CD14-positive monocyte (primary cell): ENCODE data around the gene ACR. TPM values are rescaled to one million over a fixed set of nuclear protein-coding genes. Genes with fewer than 3 reads are reported as not detected.

ENCODE experiments used
- DNase-seq, 3 donors: peaks; one replicate each; pipeline ENCODE4 v3.0.0-alpha.2; 2011 to 2022
- H2AFZ ChIP-seq: 2 replicates; pipeline ENCODE4 v1.6.0; 2012; ENCODE audit warnings: mild to moderate bottlenecking, low read depth, low read length, inconsistent platforms; ENCODE audit not compliant: insufficient read depth, poor library complexity, severe bottlenecking
- H3K27ac ChIP-seq, 2 donors: 1 replicate in 1 of 2; 2 replicates in 1 of 2; pipeline ENCODE4 v1.5.1; 2012 to 2013; ENCODE audit warnings: low read length in 2 of 2, control low read depth in 1 of 2, inconsistent platforms in 1 of 2, low read depth in 1 of 2, mild to moderate bottlenecking in 1 of 2
- H3K27me3 ChIP-seq, 2 donors: one replicate each; pipeline versions ENCODE4 v1.6.0 to v1.6.1; 2011 to 2013; ENCODE audit warnings: low read length in 2 of 2; ENCODE audit not compliant: control insufficient read depth in 2 of 2, insufficient read depth in 2 of 2
- H3K36me3 ChIP-seq, 2 donors: replicated peaks in 1 of 2; 1 replicate in 1 of 2; 2 replicates in 1 of 2; pipeline versions ENCODE4 v1.5.1 to v1.6.1; 2012 to 2013; ENCODE audit warnings: low read length in 2 of 2, control low read depth in 1 of 2, inconsistent platforms in 1 of 2, mild to moderate bottlenecking in 1 of 2; ENCODE audit not compliant: insufficient read depth in 2 of 2, control insufficient read depth in 1 of 2
- H3K4me1 ChIP-seq, 2 donors: 1 replicate in 1 of 2; 2 replicates in 1 of 2; pipeline versions ENCODE4 v1.5.1 to v1.6.1; 2012 to 2013; ENCODE audit warnings: low read length in 2 of 2, control low read depth in 1 of 2, inconsistent platforms in 1 of 2, mild to moderate bottlenecking in 1 of 2, moderate library complexity in 1 of 2; ENCODE audit not compliant: insufficient read depth in 2 of 2, control insufficient read depth in 1 of 2
- H3K4me2 ChIP-seq: replicated peaks from 2 replicates; pipeline ENCODE3; 2012; ENCODE audit warnings: low read length, moderate library complexity, mild to moderate bottlenecking; ENCODE audit not compliant: poor library complexity, severe bottlenecking; ENCODE audit errors: extremely low read depth
- H3K4me3 ChIP-seq, 3 experiments: fragments of 200-600 bp in 1 of 3; sonication (generic) in 1 of 3; replicated peaks in 1 of 3; 1 replicate in 2 of 3; 2 replicates in 1 of 3; pipeline ENCODE4 v1.5.1; 2011 to 2013; ENCODE audit warnings: low read length in 3 of 3, mild to moderate bottlenecking in 3 of 3, control low read depth in 2 of 3, low read depth in 2 of 3, inconsistent platforms in 1 of 3, moderate library complexity in 1 of 3
- H3K79me2 ChIP-seq: 2 replicates; pipeline ENCODE4 v1.6.0; 2012; ENCODE audit warnings: mild to moderate bottlenecking, control low read depth, inconsistent platforms, low read length, moderate library complexity; ENCODE audit not compliant: insufficient read depth
- H3K9ac ChIP-seq: 2 replicates; pipeline ENCODE4 v1.6.0; 2017; ENCODE audit warnings: low read length, mild to moderate bottlenecking; ENCODE audit not compliant: insufficient read depth, poor library complexity, severe bottlenecking
- H3K9me3 ChIP-seq, 2 donors: replicated peaks in 1 of 2; 1 replicate in 1 of 2; 2 replicates in 1 of 2; pipeline versions ENCODE4 v1.5.1 to v1.6.1; 2012 to 2013; ENCODE audit warnings: low read length in 2 of 2, control low read depth in 1 of 2; ENCODE audit not compliant: control insufficient read depth in 1 of 2, insufficient read depth in 1 of 2
- H4K20me1 ChIP-seq: 2 replicates; pipeline ENCODE4 v1.6.0; 2012; ENCODE audit warnings: mild to moderate bottlenecking, low read length, control low read depth, moderate library complexity; ENCODE audit not compliant: insufficient read depth
- H3K27ac Mint-ChIP-seq, 7 donors: one replicate each; pipeline ENCODE4 v1.8.0; 2020; ENCODE audit warnings: mild to moderate bottlenecking in 7 of 7, mixed read lengths in 7 of 7, moderate library complexity in 6 of 7, inconsistent platforms in 2 of 7
- H3K27me3 Mint-ChIP-seq, 3 donors: one replicate each; pipeline ENCODE4 v1.8.0; 2021 to 2022; ENCODE audit warnings: low read depth in 3 of 3, mild to moderate bottlenecking in 3 of 3, mixed read lengths in 3 of 3, moderate library complexity in 3 of 3, inconsistent platforms in 1 of 3
- H3K36me3 Mint-ChIP-seq, 2 donors: one replicate each; pipeline ENCODE4 v1.8.0; 2020; ENCODE audit warnings: mixed read lengths in 2 of 2, inconsistent platforms in 1 of 2, mild to moderate bottlenecking in 1 of 2
- H3K4me1 Mint-ChIP-seq: one replicate; pipeline ENCODE4 v1.8.0; 2020; ENCODE audit warnings: mild to moderate bottlenecking, mixed read lengths
- H3K4me3 Mint-ChIP-seq, 2 donors: one replicate each; pipeline ENCODE4 v1.8.0; 2020; ENCODE audit warnings: mild to moderate bottlenecking in 2 of 2, mixed read lengths in 2 of 2, moderate library complexity in 1 of 2
- H3K9me3 Mint-ChIP-seq, 7 donors: one replicate each; pipeline ENCODE4 v1.8.0; 2020 to 2022; ENCODE audit warnings: mixed read lengths in 7 of 7, mild to moderate bottlenecking in 6 of 7, moderate library complexity in 6 of 7, inconsistent platforms in 2 of 7
- CTCF ChIP-seq: fragments of 200-600 bp; IDR thresholded peaks from one replicate; pipeline ENCODE4 v1.8.0; 2022; ENCODE audit warnings: antibody characterized with exemption, mild to moderate bottlenecking
- WGBS: methylation state at CpG from one replicate; pipeline ENCODE4 v1.1.5; 2013; ENCODE audit warnings: missing lambda C conversion rate; ENCODE audit not compliant: insufficient coverage; 5-methylcytosine and 5-hydroxymethylcytosine counted together
- intact Hi-C, 2 donors: fragments of 100-400 bp; cut with micrococcal nuclease; formaldehyde crosslinking; loops; one replicate each; pipeline versions ENCODE4 v1.15.0 to v1.15.1; 2023
- polyA plus RNA-seq, 3 donors: library from polyadenylated mRNA; depleted of rRNA in 1 of 3; unstranded in 2 of 3; stranded (reverse) in 1 of 3; fragments of 300-500 nt in 2 of 3; fragments of >200 nt in 1 of 3; fragmentation: Illumina TruSeq in 2 of 3; gene quantifications; 1 replicate in 2 of 3; 2 replicates in 1 of 3; pipeline ENCODE4 v1.2.3, GENCODE V29; 2012 to 2021

The ACR gene
- polyA plus RNA-seq, 3 donors = not detected

DNA sequence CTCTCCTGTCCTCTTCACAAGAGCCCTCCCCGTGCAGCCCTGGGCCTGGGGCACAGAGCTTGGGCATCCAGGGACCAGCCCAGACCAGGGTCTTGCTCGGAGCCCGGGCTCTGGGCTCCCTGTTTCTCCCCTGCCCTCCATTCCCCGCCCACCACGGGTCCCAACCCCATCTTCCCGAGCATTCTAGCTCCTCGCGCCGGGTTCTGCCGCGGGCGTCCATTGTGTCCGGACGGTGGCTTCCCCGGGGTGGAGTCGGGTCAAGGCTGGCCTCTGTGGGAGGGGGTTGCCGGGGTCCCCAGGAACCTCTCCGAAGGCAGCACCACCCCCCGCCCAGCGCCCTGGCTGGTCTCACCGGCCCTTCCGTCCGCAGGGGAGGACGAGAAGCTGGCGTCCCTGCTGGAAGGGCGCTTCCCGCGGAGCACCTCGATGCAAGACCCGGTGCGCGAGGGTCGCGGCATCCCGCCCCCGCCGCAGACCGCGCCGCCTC lies 18.1 kb upstream of the ACR start:
- H3K27ac ChIP-seq = no peak overlapping the region
- H3K9me3 ChIP-seq = peaks cover 0 to 9% of the 10 kb centered on the region in 2 donors
- H3K4me3 ChIP-seq = no peak overlapping the region
- H3K4me1 Mint-ChIP-seq = no peaks in the 10 kb centered on the region
- no peaks in the 10 kb centered on the region for H3K27me3 ChIP-seq
- H3K27me3 Mint-ChIP-seq = peaks cover 0 to 1% (median 0%) of the 10 kb centered on the region in 3 donors
- 95% methylated on average over 34 of the region's 40 CpGs for WGBS
- H3K36me3 ChIP-seq = no peaks in the 10 kb centered on the region
- no peaks in the 10 kb centered on the region for H3K79me2 ChIP-seq
- peaks cover 0 to 15% (median 2%) of the 10 kb centered on the region in 7 donors for H3K9me3 Mint-ChIP-seq
- H2AFZ ChIP-seq = no peak overlapping the region
- no peak overlapping the region for H3K9ac ChIP-seq
- H3K4me3 Mint-ChIP-seq = no peak overlapping the region
- no peaks in the 10 kb centered on the region for H4K20me1 ChIP-seq
- no peak for TF ChIP-seq CTCF
- no peak overlapping the region for H3K27ac Mint-ChIP-seq
- intact Hi-C loops = no loop called here
- no peak overlapping the region for H3K4me2 ChIP-seq
- DNase-seq = no peak
- no peaks in the 10 kb centered on the region for H3K4me1 ChIP-seq
- no peaks in the 10 kb centered on the region for H3K36me3 Mint-ChIP-seq

GRCh38 chr22:50720301-50721256 lies 17.4 kb upstream of the ACR start:
- H3K36me3 ChIP-seq = no peaks in the 10 kb centered on the region
- H3K9ac ChIP-seq = no peak overlapping the region
- H3K4me1 ChIP-seq = no peaks in the 10 kb centered on the region
- H3K27ac ChIP-seq = no peak overlapping the region
- Mint-ChIP-seq H3K27me3 (peaks cover 0 to 4% (median 0%) of the 10 kb centered on the region in 3 donors), H3K4me1 (no peaks in the 10 kb centered on the region), H3K27ac (no peak overlapping the region), H3K9me3 (peaks cover 0 to 15% (median 2%) of the 10 kb centered on the region in 7 donors), H3K36me3 (no peaks in the 10 kb centered on the region), H3K4me3 (no peak overlapping the region)
- intact Hi-C loops = no loop called here
- no peak for DNase-seq
- H3K4me2 ChIP-seq = no peak overlapping the region
- H4K20me1 ChIP-seq = no peaks in the 10 kb centered on the region
- WGBS = 97% methylated on average over 125 of the region's 132 CpGs
- H3K4me3 ChIP-seq = no peak overlapping the region
- H3K27me3 ChIP-seq = no peaks in the 10 kb centered on the region
- H2AFZ ChIP-seq = no peak overlapping the region
- peaks cover 0 to 9% of the 10 kb centered on the region in 2 donors for H3K9me3 ChIP-seq
- no peak for TF ChIP-seq CTCF
- H3K79me2 ChIP-seq = no peaks in the 10 kb centered on the region
